Measurements from ENCODE around the gene NHEJ1. TPM values are rescaled to one million over a fixed set of nuclear protein-coding genes. Genes with fewer than 3 reads are reported as not detected.

The NHEJ1 gene
- polyA plus RNA-seq, 1 of the 3 experiments (the other 2 are of a cell fraction) = 16.3 TPM

GRCh38 chr2:219086196-219086595 is 74.4 kb downstream of the NHEJ1 start (continued):
- TF ChIP-seq, protein P1, sequence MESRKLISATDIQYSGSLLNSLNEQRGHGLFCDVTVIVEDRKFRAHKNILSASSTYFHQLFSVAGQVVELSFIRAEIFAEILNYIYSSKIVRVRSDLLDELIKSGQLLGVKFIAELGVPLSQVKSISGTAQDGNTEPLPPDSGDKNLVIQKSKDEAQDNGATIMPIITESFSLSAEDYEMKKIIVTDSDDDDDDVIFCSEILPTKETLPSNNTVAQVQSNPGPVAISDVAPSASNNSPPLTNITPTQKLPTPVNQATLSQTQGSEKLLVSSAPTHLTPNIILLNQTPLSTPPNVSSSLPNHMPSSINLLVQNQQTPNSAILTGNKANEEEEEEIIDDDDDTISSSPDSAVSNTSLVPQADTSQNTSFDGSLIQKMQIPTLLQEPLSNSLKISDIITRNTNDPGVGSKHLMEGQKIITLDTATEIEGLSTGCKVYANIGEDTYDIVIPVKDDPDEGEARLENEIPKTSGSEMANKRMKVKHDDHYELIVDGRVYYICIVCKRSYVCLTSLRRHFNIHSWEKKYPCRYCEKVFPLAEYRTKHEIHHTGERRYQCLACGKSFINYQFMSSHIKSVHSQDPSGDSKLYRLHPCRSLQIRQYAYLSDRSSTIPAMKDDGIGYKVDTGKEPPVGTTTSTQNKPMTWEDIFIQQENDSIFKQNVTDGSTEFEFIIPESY (IDR thresholded peaks at IDR 0.05; ENCODE audit: borderline replicate concordance, low read depth) = no peak
- no peak for TF ChIP-seq MEF2A (IDR thresholded peaks at IDR 0.05; ENCODE audit: borderline replicate concordance, low read depth)
- no peak for TF ChIP-seq USF2 (IDR thresholded peaks at IDR 0.05; ENCODE audit: borderline replicate concordance, low read depth, low read length)
- TF ChIP-seq YY1 (IDR thresholded peaks at IDR 0.05; ENCODE audit: low read depth) = no peak
- no peak for TF ChIP-seq JUND (IDR thresholded peaks at IDR 0.05)
- no peak for TF ChIP-seq TCF12 (IDR thresholded peaks at IDR 0.05)
- no peak for TF ChIP-seq RCOR1 (IDR thresholded peaks at IDR 0.05; ENCODE audit: low read length)
- no peak for TF ChIP-seq NRF1 (IDR thresholded peaks at IDR 0.05; ENCODE audit: low read depth, low read length)

DNA sequence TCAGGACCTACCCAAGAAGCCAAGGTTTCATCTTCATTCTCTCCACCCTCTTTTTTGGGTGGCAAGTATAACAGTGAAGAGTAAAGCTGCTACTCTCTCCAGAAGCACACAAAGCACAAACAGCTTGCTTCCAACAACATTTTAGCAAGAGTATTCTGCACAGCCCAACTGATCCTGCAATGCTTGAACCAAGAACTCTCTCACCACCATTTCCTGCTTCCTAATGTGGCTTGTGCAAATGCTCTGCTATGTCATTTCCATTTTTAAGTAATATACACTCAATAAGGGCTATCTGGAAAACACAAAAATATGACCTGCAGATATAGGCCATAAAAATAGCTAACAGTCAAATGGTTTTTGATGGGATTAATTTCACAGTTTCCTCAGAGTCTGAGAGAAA is 75.8 kb downstream of the NHEJ1 start:
- Histone ChIP-seq H4K20me1 (ENCODE audit: insufficient read depth) (no peaks in the 10 kb centered on the region), H3K27me3 (ENCODE audit: insufficient read depth) (no peaks in the 10 kb centered on the region), H3K27ac (ENCODE audit: low read depth in 2 of 2, low read length in 1 of 2) (no peak overlapping the region), H3K4me3 (ENCODE audit: low read depth in 2 of 2, low read length in 1 of 2) (no peak overlapping the region), H3K9me2 (no peaks in the 10 kb centered on the region), H3F3A (replicated peaks; ENCODE audit: insufficient read depth) (no peaks in the 10 kb centered on the region), H3K79me2 (ENCODE audit: insufficient read depth) (no peaks in the 10 kb centered on the region), H3K4me2 (no peak overlapping the region), H3K9me3 (no peaks in the 10 kb centered on the region), H3K4me1 (ENCODE audit: control insufficient read depth in 1 of 2, insufficient read depth in 2 of 2, low read depth in 1 of 2, low read length in 1 of 2) (no peaks in the 10 kb centered on the region), H2AFZ (ENCODE audit: low read depth) (no peak overlapping the region), H3K9ac (no peak overlapping the region), H3K36me3 (replicated peaks in 1 of 2; ENCODE audit: control insufficient read depth in 1 of 2, insufficient read depth in 2 of 2, low read length in 1 of 2) (peaks cover 0 to 10% of the 10 kb centered on the region in 2 experiments)
- no peak for TF ChIP-seq PBX3 (IDR thresholded peaks at IDR 0.05)
- no peak for TF ChIP-seq EZH2phosphoT487 (IDR thresholded peaks at IDR 0.05; ENCODE audit: borderline replicate concordance, low read depth)
- TF ChIP-seq, protein P2, sequence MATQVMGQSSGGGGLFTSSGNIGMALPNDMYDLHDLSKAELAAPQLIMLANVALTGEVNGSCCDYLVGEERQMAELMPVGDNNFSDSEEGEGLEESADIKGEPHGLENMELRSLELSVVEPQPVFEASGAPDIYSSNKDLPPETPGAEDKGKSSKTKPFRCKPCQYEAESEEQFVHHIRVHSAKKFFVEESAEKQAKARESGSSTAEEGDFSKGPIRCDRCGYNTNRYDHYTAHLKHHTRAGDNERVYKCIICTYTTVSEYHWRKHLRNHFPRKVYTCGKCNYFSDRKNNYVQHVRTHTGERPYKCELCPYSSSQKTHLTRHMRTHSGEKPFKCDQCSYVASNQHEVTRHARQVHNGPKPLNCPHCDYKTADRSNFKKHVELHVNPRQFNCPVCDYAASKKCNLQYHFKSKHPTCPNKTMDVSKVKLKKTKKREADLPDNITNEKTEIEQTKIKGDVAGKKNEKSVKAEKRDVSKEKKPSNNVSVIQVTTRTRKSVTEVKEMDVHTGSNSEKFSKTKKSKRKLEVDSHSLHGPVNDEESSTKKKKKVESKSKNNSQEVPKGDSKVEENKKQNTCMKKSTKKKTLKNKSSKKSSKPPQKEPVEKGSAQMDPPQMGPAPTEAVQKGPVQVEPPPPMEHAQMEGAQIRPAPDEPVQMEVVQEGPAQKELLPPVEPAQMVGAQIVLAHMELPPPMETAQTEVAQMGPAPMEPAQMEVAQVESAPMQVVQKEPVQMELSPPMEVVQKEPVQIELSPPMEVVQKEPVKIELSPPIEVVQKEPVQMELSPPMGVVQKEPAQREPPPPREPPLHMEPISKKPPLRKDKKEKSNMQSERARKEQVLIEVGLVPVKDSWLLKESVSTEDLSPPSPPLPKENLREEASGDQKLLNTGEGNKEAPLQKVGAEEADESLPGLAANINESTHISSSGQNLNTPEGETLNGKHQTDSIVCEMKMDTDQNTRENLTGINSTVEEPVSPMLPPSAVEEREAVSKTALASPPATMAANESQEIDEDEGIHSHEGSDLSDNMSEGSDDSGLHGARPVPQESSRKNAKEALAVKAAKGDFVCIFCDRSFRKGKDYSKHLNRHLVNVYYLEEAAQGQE (IDR thresholded peaks at IDR 0.05; ENCODE audit: low read depth, low read length) = no peak
- TF ChIP-seq GATA2 (CRISPR knock-in tag; IDR thresholded peaks at IDR 0.05) = no peak
- no peak for TF ChIP-seq CHD2 (IDR thresholded peaks at IDR 0.05; ENCODE audit: low read length, partially characterized antibody)
- no peak for TF ChIP-seq FOXM1 (IDR thresholded peaks at IDR 0.05; ENCODE audit: low read depth)
- TF ChIP-seq, protein P1 (IDR thresholded peaks at IDR 0.05; ENCODE audit: borderline replicate concordance, low read depth) = no peak
- TF ChIP-seq MXI1 (IDR thresholded peaks at IDR 0.05; ENCODE audit: low read depth, low read length) = no peak
- TF ChIP-seq EP300 (IDR thresholded peaks at IDR 0.05; ENCODE audit: borderline replicate concordance in 1 of 2, low read depth in 1 of 2, low read length in 1 of 2) = no peak
- no peak for TF ChIP-seq MEF2A (IDR thresholded peaks at IDR 0.05; ENCODE audit: borderline replicate concordance, low read depth)
- no peak for TF ChIP-seq TAF1 (IDR thresholded peaks at IDR 0.05; ENCODE audit: borderline replicate concordance, low read depth, low read length)
- no peak for TF ChIP-seq YY1 (IDR thresholded peaks at IDR 0.05; ENCODE audit: low read depth)
- TF ChIP-seq FOXJ3 (CRISPR knock-in tag; IDR thresholded peaks at IDR 0.05) = no peak
- TF ChIP-seq GABPA (IDR thresholded peaks at IDR 0.05; ENCODE audit: low read depth) = no peak
- no peak for TF ChIP-seq RXRA (IDR thresholded peaks at IDR 0.05; ENCODE audit: borderline replicate concordance, low read depth)
- no peak for TF ChIP-seq RFX5 (IDR thresholded peaks at IDR 0.05; ENCODE audit: low read length)
- TF ChIP-seq, protein P3, sequence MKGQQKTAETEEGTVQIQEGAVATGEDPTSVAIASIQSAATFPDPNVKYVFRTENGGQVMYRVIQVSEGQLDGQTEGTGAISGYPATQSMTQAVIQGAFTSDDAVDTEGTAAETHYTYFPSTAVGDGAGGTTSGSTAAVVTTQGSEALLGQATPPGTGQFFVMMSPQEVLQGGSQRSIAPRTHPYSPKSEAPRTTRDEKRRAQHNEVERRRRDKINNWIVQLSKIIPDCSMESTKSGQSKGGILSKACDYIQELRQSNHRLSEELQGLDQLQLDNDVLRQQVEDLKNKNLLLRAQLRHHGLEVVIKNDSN (IDR thresholded peaks at IDR 0.05; ENCODE audit: borderline replicate concordance, low read depth) = no peak
- DNase-seq = no peak
- ChIA-PET POLR2A (no interaction called here), CTCF (interaction anchor here (1.0 to 1.5 kb wide), 4 partner anchors 12 to 55 kb away, joined by 3 to 8 read pairs (median 4); no protein-coding TSS in a partner anchor)
